GM21526 (cell line): Measurements from ENCODE around the gene ZSWIM3.

Experiments
- ATAC-seq: cut with Tn5 transposase; IDR thresholded peaks from one replicate; pipeline ENCODE4 v1.9.1; 2021; ENCODE audit warnings: moderate library complexity; ENCODE audit not compliant: unreplicated experiment, low FRiP score

Gene ZSWIM3

DNA sequence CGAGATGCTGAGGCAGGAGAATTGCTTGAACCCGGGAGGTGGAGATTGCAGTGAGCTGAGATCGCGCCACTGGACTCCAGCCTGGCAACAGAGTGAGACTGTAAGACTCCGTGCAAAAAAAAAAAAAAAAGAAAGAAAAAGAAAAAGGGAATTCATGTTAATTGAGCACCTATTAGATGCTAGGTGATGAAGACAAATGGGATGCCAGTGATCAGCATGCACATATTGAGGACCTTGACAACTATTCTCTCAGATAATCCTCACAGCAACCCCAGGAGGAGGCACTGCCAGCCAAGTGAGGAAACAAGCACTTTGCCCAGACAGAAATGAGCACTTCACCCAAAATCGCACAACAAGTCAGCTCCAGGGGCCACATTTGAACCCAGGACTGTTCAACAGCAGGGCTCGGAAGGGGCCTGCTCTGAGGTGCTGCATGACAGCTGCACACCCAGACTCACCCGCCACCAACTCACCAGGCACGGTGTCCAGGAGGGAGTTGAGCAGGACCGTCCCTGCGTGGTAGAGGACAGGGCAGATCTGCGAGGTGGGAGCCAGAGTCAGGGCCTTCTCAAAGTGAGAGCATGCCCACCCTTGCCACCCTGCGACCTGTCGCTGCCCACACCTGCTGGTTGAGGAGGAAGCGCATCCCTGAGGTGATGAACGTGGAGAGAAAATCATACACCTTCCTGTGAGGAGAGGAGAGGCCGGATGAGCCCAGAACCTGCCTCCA lies 50.0 kb downstream of the ZSWIM3 start:
- ATAC-seq = no peak

DNA sequence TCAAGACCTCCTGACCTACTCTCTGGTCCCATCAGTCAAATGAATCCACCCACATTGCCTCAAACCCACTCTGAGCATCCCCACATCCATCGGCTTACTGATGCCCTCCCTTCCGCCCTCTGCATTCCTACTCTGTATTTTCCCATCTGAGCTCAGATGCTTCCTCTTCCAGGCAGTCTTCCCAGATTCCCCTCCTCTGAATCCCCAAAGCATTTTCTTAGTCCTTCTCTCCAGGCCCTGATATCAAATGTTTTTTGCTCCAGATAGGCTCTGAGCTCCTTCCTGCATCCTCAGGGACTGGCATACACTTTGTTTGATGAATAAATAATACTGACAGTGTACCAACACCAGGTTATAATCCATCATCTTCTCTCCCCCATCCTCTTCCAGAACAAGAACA lies 50.7 kb downstream of the ZSWIM3 start:
- ATAC-seq = no peak

DNA sequence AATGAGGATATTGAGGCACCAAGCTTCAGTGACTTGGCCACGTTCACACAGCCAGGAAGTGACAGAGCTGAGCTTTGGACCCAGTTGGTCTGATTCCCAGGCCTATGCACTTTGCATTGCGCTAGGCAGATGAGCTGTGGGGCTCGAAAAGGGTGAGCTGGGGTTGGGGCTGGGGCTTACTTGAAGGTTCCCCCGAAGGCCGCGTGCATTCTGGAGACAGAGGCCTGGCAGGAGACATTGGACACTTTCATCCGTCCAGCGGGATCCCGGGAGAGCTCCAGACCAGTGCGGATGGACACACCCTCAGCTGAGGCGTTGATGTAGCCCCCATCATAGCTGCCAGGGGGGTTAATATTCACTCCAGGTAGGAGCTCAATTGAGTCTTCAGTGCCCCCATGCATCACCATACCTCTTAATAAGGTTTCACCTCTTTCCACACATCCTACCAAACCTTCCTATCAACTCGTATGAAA lies 52.0 kb downstream of the ZSWIM3 start:
- ATAC-seq = no peak

DNA sequence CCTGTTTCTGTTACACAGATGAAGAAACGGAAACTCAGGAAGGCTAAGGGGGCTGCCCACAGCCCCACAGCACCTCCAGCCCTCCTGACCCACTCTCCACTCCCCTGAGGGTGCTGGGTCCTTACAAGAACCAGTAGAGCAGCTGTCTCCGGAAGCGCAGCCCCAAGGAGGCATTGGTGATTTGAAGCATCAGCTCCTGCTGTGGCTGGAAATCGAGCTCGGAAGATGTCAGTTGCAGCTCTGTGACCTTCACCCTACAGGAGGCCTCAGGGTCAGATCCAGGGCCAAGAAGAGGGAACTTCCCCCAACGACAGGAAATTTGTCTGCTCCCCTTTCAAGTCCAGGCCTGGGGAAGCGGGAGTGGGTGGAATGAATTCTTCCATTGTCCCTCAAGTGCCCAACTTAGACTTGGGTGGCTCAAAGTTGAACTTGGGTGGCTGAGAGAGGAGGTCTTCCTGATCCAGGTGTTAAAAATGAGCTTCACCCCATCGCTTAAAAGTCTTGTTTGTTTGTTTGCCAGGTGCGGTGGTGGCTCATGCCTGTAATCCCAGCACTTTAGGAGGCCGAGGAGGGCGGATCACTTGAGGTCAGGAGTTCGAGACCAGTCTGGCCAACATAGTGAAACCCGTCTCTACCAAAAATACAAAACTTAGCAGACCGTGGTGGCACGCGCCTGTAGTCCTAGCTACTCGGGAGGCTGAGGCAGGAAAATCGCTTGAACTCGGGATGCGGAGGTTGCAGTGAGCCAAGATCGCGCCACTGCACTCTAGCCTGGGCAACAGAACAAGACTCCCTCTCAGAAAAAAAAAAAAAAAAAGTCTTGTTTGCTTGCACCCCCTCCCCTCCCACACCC lies 52.6 kb downstream of the ZSWIM3 start:
- no peak for ATAC-seq

DNA sequence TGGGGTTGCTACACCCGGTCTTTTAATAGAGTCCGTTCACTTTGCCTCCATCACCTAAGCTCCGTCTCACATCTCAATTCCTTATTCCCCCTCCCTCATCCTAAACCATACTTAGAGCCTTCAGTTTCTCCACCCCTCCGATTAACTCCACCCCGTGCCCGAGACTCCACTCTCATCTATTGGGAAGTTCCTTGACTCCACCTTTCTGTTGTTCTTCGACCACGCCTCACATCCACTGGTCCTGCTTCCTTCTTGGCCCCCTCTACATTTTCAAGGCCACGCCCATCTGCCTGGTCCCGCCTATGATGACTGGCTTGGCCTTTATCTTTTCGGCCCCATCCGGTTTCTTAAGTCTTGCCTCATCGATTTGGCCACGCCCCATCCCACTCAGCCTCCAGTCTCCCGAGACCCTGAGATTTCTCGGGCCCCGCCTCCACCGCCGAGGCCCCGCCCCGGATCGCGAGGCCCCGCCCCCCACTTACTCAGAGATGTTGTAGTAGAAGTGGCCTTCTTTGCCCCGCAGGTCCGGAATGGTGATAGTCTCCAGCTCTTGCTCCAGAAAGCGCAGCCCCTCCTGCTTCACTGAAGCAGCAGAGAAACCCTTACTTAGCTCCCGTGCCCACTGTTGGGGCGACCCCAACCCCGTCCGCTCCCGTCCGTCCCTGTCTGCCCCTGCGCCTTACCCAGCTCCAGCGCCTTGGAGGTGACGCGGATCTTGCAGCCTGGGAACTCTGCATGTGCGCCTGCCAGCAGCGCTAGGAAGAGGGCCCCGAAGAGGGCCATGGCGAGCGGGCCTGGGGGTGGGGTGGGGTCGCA lies 53.5 kb downstream of the ZSWIM3 start:
- ATAC-seq = peak; percentile 87

DNA sequence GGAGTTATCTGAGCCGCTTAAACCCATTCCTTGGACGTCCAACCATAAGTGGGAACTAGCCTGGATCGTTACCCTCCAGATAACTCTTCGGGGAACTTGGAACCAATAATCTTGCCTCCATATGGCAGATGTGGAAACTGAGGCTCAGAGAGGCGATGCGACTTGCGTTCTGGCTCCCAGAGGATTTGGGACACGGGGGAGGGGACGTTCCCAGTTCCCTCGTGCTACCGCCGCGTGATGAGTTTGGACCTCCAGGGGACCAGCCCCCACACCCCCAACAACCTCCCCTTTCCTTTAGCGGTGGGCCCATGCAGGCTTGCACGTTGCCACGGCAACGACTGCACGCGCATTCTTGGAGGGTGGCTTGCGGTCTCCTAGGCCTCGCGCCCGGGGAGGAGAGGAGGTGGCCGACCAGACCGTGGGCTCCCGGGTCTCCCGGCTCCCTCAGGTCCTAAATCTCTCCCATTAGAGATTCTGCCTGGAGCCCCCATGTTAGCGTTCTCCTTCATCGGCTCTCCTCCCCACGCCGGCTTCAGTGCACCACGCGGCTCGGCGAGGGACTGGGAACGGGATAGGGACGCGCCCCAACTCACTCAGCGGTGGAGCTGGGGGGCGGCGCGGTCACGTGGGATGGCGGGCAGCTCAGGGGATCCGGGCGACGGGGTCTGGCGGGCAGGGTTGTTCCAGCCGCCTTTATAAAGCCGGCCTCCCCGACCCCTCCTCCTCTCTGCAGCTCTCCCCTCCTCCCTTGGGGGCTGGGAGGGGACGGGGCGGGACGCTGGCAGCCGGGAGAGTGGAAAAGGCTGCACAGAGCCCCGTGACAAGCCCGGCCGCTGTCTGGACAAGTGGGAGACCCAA lies 54.3 kb downstream of the ZSWIM3 start, which contains the start of gene PLTP:
TSS of gene PLTP (minus strand) at position 670 of the 858 bp plus-strand sequence. CDS start 703 bp downstream, outside the sequence.
- no peak for ATAC-seq

DNA sequence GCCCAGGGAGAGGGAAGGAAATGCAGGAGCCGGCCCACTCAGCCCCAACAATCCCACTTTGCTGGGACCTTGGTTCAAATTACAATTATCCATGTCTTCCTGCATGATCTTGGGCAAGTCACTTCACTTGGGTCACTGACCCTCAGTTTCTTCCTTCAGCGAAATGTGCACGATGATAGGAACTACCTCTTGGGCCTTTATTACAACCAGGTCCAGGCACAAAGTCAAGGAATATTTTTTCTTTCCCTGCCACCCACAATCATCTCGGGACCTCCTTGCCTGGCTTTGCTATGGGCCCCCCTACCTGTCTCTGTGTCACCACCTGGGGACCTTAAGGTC lies 54.9 kb downstream of the ZSWIM3 start:
- no peak for ATAC-seq

DNA sequence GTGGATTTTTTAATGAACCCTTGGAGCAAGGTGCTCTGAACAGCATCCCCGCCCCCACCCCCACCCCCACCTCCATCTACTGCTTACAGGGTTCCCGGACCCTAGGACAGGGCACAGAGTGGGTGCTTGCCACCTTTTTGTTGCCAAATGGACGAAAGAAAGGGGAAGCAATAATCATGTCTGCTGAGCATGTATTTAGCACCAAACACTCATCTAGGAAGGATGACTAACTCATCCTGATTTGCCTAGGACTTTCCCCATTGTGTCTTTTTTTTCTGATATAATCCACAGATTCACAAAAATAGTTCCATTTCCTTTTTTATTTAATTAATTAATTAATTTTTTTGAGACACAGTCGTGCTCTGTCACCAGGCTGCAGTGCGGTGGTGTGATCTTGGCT lies 55.7 kb downstream of the ZSWIM3 start:
- no peak for ATAC-seq

DNA sequence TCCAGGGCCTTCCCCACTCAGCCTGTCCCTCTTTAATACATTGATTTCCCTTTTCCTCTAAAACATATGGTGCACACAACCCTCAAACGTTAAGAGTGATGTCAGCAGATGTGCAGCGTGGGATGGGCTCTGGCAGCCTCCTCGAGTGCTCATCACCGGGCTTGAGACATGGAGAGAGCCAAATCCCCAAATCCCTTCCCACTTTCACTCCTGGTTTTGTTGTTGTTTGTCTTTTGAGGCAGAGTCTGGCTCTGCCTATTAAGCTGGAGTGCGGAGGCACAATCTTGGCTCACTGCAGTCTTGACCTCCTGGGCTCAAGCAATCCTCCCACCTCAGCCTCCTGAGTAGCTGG lies 60.4 kb downstream of the ZSWIM3 start:
- no peak for ATAC-seq

DNA sequence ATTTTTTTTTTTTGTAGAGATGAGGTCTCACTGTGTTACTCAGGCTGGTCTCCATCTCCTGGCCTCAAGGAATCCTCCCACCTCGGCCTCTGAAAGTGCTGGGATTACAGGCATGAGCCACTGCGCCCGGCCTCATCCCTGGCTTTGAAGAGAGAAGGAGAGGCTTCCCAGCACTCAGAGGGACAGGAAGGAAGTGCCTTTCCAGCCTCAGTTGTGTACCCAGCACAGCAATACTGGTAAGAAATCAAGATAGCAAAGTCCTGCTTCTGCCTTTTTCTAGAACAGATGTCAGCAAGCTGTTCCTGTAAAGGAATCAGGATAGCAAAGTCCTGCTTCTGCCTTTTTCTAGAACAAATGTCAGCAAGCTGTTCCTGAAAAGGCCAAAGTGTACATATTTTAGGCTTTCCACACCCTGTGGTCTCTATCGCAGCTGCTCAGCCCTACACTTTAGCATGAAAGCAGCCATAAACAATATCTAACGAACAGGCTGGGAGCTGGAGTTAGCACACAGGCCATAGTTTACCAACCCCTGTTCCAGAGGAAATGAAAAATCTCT lies 60.8 kb downstream of the ZSWIM3 start:
- no peak for ATAC-seq

DNA sequence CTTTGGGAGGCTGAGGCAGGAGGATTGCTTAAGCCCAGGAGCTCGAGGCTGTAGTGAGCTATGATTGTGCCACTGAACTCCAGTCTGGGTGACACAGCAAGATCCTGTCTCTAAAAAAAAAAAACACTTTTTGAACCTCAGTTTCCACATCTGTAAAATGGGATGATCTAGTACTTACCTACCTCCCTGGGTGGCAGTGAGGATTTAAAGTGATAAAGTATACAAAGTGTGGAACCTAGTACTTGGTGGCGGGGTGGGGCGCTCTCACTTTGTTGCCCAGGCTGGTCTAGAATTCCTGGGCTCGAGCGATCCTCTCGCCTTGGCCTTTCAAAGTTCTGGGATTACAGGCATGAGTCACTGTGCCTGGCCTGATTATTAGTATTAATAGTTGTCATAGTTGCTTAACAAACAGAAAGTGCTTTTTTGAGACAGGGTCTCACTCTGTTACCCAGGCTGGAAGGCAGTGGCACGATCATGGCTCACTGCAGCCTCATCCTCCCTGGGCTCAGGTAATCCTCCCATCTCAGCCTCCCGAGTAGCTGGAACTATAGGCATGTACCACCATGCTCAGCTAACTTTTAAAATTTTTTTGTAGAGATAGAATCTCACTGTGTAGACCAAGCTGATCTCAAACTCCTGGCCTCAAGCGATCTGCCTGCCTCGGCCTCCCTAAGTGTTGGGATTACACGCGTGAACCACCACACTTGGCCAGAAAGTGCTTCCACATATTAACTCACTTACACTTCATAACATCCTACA lies 61.5 kb downstream of the ZSWIM3 start:
- ATAC-seq = no peak

DNA sequence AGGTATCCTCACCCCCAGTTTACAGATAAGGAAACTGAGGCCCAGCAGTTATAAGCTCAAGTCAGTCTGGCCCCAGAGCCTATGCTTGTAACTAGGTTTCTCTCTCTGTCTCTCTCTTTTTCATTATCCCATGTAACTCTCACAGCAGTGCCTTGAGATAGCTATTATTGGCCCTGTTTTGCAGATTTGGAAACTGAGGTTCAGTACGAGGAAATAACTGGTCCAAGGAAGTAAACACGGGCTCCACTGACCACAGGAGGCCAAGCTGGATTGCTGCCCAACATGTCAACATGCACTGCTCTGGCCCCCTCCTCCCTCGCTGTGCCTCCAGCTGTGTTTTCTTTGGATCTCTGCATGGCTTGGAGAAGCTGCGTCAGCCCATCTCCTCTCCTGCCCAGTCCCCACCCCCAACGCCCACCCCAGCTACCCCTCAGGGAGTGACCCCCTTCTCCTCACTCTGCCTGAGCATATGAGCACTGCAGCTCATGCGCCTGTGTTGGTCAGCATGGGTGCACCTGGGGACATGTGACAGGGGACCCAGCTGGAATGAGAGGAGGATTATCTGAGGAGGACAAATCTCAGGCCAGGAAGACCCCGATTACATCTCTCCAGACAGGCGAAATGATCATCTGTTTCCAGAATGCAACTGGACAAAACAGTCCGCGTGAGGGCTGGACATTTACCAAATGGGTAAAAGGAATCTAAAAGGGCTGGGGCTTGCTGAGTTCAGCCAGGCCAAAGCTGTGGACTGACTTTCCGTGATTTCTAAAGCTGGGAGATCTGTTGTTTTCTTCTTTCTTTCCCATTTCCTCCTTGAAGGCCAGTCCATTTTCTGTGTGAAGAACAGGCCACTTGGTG lies 62.4 kb downstream of the ZSWIM3 start:
- no peak for ATAC-seq

DNA sequence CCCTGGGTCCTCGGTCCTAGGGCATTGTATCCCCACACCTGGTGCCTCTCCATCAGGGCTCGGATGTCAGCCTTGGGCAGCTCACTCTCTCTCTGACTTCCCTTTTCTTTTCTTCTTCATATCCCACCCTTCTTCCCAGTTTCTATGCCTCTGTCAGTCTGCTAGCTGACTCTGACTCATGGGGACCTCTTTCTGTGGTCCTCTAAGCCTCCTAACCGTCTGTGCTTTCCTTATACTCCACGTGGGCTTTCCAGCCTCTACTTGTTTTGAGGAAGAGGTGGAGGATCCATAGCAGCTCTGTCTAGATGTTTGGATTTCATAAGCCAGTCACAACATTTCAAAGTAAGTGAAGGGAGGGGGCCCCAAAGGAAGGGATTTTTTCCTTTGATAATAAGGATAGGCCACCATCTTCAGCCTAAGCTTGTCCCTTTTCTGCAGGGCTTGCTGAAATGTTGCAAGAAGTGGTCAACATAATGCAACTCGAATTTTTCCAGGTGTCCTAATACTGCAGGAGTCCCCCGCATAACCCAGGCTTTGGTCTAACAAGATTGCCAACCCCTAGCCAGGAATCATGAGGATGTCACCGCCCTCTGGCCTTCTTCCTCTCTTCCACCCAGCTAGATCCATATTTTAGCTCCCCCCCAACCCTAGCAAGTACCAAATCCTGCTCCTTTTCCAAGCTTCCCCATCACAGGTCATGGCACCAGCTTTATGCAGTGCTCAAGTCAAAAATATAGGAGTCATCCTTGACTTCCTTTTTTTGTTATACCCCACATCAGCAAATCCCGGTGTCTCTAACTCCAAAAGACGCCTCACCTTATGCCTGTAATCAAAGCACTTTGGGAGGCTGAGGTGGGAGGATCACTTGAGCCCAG lies 63.3 kb downstream of the ZSWIM3 start:
- no peak for ATAC-seq

DNA sequence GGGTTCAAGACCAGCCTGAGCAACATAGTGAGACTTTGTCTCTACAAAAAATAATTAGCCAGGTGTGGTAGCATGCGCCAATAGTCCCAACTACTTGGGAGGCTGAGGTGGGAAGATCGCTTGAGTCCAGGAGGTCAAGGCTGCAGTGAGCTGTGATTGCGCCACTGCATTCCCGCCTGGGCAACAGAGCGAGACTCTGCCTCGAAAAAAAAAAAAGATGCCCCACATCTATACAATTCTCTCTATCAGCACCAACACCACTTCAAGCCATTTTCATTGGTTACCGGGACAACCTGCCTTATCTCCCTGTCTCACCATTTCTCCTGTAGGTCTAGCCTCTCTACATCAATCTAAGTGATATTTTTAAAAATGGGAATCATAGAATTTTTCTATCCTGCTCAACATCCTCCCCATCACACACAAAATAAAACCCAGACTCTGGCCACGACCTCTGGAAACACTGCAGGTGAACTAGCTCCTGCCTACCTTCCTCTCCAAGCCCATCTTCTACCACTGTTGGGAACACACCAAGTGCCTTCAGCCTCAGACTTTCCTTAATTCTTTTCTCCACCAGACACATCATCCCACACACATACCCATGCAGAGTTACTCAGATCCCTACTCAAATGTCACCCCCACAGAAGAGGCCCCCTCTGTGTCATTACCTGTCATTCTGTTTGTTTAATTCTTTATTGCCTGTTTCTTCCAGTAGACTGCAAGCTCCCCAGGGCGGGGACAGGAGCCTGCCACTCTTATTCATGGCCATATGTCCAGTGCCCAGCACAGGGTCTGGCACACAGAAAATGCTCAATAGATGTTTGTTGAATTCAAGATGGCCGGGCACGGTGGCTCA lies 64.1 kb downstream of the ZSWIM3 start:
- no peak for ATAC-seq

DNA sequence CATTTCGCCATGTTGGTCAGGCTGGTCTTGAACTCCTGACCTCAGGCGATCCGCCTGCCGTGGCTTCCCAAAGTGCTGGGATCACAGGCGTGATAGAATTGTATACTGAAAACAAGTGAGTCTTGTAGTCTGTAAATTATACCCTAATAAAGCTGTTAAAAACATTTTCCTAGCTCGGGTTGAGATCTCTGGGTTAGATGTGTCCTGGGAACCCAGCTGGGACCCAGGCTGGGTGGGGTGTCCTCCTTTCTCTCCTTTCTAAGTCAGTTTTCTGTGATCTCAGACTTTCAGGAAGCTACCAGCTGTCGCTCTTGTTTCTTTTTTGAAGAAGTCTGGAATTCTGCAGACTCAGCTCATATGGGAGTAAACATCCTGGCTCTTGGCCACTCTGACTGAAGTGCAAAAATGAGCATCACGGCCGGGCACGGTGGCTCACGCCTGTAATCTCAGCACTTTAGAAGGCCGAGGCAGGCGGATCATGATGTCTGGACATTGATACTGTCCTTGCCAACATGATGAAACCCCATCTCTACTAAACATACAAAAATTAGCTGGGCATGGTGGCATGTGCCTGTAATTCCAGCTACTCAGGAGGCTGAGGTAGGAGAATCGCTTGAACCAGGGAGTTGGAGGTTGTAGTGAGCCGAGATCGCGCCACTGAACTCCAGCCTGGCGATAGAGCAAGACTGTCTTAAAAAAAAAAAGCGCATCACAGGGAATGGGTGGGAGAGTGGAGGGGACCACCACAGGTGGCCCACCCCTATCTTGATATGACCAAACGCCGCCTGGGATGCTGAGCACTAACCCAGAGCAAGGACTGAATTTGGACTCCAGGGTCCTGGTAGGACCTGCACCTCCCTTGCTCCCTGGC lies 67.2 kb downstream of the ZSWIM3 start:
- no peak for ATAC-seq
